ENCODE results near the gene CACNA1C. TPM values are rescaled to one million over a fixed set of nuclear protein-coding genes. Genes with fewer than 3 reads are reported as not detected.

The CACNA1C gene
- total and polyA plus RNA-seq, 2 of the 4 experiments (the other 2 are of a cell fraction): 1.6 to 2.6 TPM

GRCh38 chr12:2147335-2147734 lies 94.5 kb downstream of the CACNA1C start:
- ATAC-seq (ENCODE audit: low read depth): no peak
- intact Hi-C loops (cut with micrococcal nuclease) (no loop called here), dilution Hi-C loops (cut with HindIII; ENCODE audit: low sequenced_read_pairs, unreplicated experiment) (no loop called here), in situ Hi-C loops (cut with MboI; ENCODE audit: low sequenced_read_pairs) (no loop called here)
- H3K9ac ChIP-seq (ENCODE audit: low read depth, low read length): no peak overlapping the region
- H2BK120ac ChIP-seq (ENCODE audit: low read depth, low read length): no peak overlapping the region
- no peak overlapping the region for H3K14ac ChIP-seq (replicated peaks; ENCODE audit: low read depth, low read length)
- H2AFZ ChIP-seq (replicated peaks; ENCODE audit: low read length, poor library complexity): no peak overlapping the region
- peaks cover 9% of the 10 kb centered on the region; the same call in 1 of the 2 replicates for H3K4me1 ChIP-seq (ENCODE audit: control insufficient read depth, insufficient read depth, low read length)
- POLR2A ChIA-PET (ENCODE audit: unreplicated experiment): no interaction called here
- H4K20me1 ChIP-seq (ENCODE audit: insufficient read depth, low read length): no peaks in the 10 kb centered on the region
- no peak overlapping the region for H4K91ac ChIP-seq (ENCODE audit: insufficient read depth, low read depth, low read length)
- 0 out of 2 replicates have a peak, but pooled peaks cover 5% of the 10 kb centered on the region for H3K9me1 ChIP-seq (ENCODE audit: insufficient read depth, low read length)
- H3K18ac ChIP-seq (ENCODE audit: low read depth, low read length): no peak overlapping the region
- WGBS, 2 experiments (ENCODE audit: extremely low coverage in 2 of 2, insufficient read length in 1 of 2): 100% methylated on average over 1 of the region's 1 CpG; no CpG with 5 or more reads in 1 of the 2 experiments
- H3K27me3 ChIP-seq (ENCODE audit: control insufficient read depth, insufficient read depth, low read length): peaks cover 2% of the 10 kb centered on the region; the same call in 1 of the 2 replicates
- H2BK15ac ChIP-seq (ENCODE audit: low read depth, low read length): no peak overlapping the region
- no peak for TF ChIP-seq MAFK (IDR thresholded peaks at IDR 0.05; ENCODE audit: low read depth, low read length)
- no peak for TF ChIP-seq FOS (IDR thresholded peaks at IDR 0.05; ENCODE audit: low read depth, low read length)
- no peak for TF ChIP-seq CHD1 (IDR thresholded peaks at IDR 0.05; ENCODE audit: low read depth, low read length)
- no peak for TF ChIP-seq POLR2A (IDR thresholded peaks at IDR 0.05; ENCODE audit: low read depth, low read length)
- TF ChIP-seq RFX5 (IDR thresholded peaks at IDR 0.05; ENCODE audit: low read depth, low read length): no peak
- no peak for TF ChIP-seq RAD21 (IDR thresholded peaks at IDR 0.05; ENCODE audit: low read length)
- TF ChIP-seq USF2 (IDR thresholded peaks at IDR 0.05; ENCODE audit: low read depth, low read length): no peak
- no peak for TF ChIP-seq NFE2L2 (IDR thresholded peaks at IDR 0.05; ENCODE audit: low read depth, low read length)
- no peak for TF ChIP-seq CEBPB (IDR thresholded peaks at IDR 0.05; ENCODE audit: low read depth, low read length)
- TF ChIP-seq ELK1 (IDR thresholded peaks at IDR 0.05; ENCODE audit: borderline replicate concordance, low read depth, low read length): no peak
- no peak for TF ChIP-seq RCOR1 (IDR thresholded peaks at IDR 0.05; ENCODE audit: insufficient replicate concordance, low read length)
- no peak for TF ChIP-seq BHLHE40 (IDR thresholded peaks at IDR 0.05; ENCODE audit: low read depth, low read length)
- no peak for TF ChIP-seq MAZ (IDR thresholded peaks at IDR 0.05; ENCODE audit: borderline replicate concordance, low read depth, low read length)
- TF ChIP-seq CTCF (conservative IDR thresholded peaks at IDR 0.05; ENCODE audit: low read depth, low read length): no peak
- no peak for TF ChIP-seq MXI1 (IDR thresholded peaks at IDR 0.05; ENCODE audit: borderline replicate concordance, low read depth, low read length)
- TF ChIP-seq SMC3 (IDR thresholded peaks at IDR 0.05; ENCODE audit: low read depth, low read length): no peak
- H2AK5ac ChIP-seq (ENCODE audit: low read depth, low read length): no peak overlapping the region
- no peak for DNase-seq
- H3K56ac ChIP-seq (ENCODE audit: extremely low read depth, insufficient read depth, low read length): no peak overlapping the region
- H2AK9ac ChIP-seq (replicated peaks; ENCODE audit: low read depth, low read length, poor library complexity): no peak overlapping the region
- H2BK5ac ChIP-seq (ENCODE audit: low read depth, low read length, poor library complexity, severe bottlenecking): no peak overlapping the region
- no peaks in the 10 kb centered on the region for H3K36me3 ChIP-seq (ENCODE audit: control insufficient read depth, insufficient read depth, low read length)
- no peak overlapping the region for H3K4me3 ChIP-seq (ENCODE audit: insufficient read depth, low read depth, low read length)
- H3K4ac ChIP-seq (ENCODE audit: low read depth, low read length): no peak overlapping the region
- H4K8ac ChIP-seq (ENCODE audit: low read depth in 2 of 2, low read length in 2 of 2): no peak overlapping the region
- no peak overlapping the region for H2BK20ac ChIP-seq (ENCODE audit: low read depth, low read length)
- peaks cover 3 to 7% of the 10 kb centered on the region in 2 experiments; a peak in 2 of 4 replicates for H3K79me1 ChIP-seq (ENCODE audit: low read depth in 1 of 2, low read length in 2 of 2)
- H3K9me3 ChIP-seq (ENCODE audit: control insufficient read depth, insufficient read depth, low read length): no peaks in the 10 kb centered on the region
- no peak overlapping the region for H3K23ac ChIP-seq (ENCODE audit: low read depth, low read length)
- no peak overlapping the region for H3K27ac ChIP-seq (ENCODE audit: insufficient read depth, low read length)
- BruUV-seq (replicated peaks): no TSS peak
- no peak overlapping the region for H4K5ac ChIP-seq (ENCODE audit: low read depth, low read length)
- H3K4me2 ChIP-seq (ENCODE audit: low read depth, low read length): no peak overlapping the region
- CTCF ChIA-PET: no interaction called here

Measured in IMR-90 (cell line).